NCI-H1930 (cell line): ENCODE measurements around the gene ADAMTSL3.
"Not testable (repeated sequence)": the region's sequence is repeated elsewhere in the genome, so short reads cannot be mapped to it uniquely, and the experiment has no call there.

Experiments used
- DNase-seq, 2 experiments: peaks; one replicate each; lab custom pipeline; 2025; lab: John Stamatoyannopoulos, UW

Gene ADAMTSL3

DNA sequence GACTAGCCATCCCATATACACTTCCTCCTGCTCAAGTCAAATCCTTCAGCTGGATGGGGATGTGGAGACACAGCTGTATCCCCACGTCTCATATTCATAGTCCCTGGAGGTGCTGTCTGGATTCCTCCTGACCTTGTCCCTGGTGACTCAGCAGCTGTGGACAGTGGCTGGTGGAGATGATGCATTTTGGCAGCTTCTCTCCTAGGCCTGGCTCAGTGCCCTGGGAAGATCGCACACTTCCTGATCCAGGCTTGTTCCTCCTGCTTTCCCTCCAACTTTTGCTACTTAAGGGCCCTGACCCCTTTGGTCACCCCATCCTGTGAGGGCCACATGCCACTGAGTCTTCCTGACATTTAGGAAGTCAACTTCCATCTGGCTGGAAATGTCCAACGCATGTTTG lies 44.4 kb downstream of the ADAMTSL3 start:
- DNase-seq = no peak

DNA sequence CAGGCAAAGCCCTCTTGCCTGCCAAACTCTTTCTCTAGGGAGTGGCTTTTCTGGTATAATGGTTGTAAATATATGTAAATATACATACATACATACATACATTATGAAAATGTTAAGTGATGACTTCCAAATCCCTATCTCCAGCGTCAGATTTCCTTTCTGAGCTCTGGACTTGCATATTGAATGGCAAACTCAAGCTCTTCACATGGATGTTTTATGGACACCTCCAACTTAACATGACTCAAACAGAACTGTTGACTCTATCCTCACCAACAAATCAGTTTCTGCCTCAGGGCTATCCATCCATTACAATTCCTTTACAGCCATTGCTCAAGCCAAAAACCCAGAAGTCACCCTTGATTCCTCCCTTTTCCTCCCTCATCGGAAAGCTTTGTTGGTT lies 45.1 kb downstream of the ADAMTSL3 start:
- DNase-seq = no peak

GRCh38 chr15:83700082-83700481 lies 46.2 kb downstream of the ADAMTSL3 start:
- no peak for DNase-seq

GRCh38 chr15:83702314-83702713 lies 48.4 kb downstream of the ADAMTSL3 start:
- not testable (repeated sequence) for DNase-seq

DNA sequence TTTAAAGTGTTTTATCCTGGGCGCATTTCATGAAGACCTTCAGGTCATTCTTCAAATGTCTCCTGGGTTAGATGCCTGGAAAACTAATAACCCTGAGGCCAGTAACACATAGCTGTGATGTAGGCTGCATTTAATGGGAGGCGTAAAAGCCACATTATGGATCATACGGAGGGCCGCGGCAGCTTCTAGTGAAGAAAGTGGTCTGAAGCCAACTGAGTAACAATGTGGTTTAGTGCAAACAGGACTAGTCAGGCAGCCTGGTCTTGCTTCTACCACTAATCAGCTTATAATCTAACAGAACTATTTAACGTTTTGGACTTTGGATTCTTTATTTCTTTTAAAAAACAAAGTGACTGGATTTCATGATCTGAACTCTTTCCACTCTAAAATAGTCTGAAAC lies 54.4 kb downstream of the ADAMTSL3 start:
- DNase-seq = no peak

- DNase-seq = no peak
Observed at GRCh38 chr15:83709241-83709640, 55.3 kb downstream of the ADAMTSL3 start.

DNA sequence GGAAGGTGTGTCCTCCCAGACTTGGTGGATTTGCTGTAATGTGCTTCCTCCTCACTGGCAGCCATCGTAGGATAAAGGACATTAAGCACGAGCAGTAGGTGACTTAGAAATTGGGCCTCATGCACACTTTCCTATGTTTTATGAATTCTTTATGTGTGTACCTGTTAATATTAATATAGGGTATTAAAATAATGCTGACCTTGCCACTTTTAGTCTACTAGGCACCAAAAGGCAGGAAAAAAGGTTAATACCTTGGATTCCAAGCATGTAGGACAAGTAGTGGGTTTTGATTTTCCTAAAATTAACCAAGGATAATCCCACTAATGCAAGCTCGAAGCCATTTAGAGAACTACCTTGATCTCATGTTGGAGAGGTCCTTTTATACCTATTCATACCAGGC lies 55.9 kb downstream of the ADAMTSL3 start:
- DNase-seq = no peak

GRCh38 chr15:83710452-83710851 lies 56.5 kb downstream of the ADAMTSL3 start:
- DNase-seq = no peak

- no peak for DNase-seq
Observed at GRCh38 chr15:83711236-83711635, 57.3 kb downstream of the ADAMTSL3 start.

DNA sequence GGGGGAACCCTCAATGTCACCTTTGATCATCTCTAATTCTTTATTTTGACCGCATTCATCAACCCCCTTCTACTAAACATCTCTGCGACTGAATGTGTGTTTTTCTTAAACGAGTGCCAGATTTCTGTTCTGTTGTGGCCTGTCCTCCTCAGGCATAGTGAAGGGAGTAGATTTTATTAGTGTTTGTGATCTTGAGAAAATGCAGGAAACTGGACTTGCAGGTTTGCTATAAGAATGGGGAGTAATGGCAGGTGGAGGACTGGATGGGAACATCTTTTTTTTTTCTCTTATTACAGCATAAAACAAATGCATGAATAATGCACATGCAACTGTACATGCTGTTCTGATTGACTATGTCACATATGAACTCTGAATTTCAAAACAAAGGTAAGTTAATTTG lies 59.3 kb downstream of the ADAMTSL3 start:
- no peak for DNase-seq

- no peak for DNase-seq
Observed at GRCh38 chr15:83714939-83715628, 61.2 kb downstream of the ADAMTSL3 start.

GRCh38 chr15:83716605-83717004 lies 62.7 kb downstream of the ADAMTSL3 start:
- DNase-seq = no peak

GRCh38 chr15:83717010-83717409 lies 63.1 kb downstream of the ADAMTSL3 start:
- no peak for DNase-seq

DNA sequence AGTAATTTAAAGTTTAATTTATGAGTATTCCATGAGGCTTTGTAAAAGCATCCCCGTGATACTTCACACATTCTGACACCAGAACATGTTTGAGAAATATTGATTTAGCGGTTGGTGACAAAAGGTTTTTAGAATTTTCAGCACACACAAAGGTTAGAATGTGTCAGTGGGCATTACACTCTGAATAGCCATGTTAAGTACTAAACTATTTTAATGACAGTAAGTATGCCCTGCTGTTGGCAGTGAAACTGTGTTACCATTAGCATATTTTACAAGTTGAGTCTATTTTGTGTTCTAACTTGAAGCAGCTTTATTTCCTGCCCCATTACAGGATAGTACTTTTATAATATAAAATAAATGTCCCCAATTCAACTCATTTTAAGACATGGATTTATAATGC lies 66.5 kb downstream of the ADAMTSL3 start:
- no peak for DNase-seq

- no peak for DNase-seq
Observed at GRCh38 chr15:83721031-83721430, 67.1 kb downstream of the ADAMTSL3 start.

GRCh38 chr15:83721981-83722380 lies 68.1 kb downstream of the ADAMTSL3 start:
- DNase-seq = no peak

DNA sequence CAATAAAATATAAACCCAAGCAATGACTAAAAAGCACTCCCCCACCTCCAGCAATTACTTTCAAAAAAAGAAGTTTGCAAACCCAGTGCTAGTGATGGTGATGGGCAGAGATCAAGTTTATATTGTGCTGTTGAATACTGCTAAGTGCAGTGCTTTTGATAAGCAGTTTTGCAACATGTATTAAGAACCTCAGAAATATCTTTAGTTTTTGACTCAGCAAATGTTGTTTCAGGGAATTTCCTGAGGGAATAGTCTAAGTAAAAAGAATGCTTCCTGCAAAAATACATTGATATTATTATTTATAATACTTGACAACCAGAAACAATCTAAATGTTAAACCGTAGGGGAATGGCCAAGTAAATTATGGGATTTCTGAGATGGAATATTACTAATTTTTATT lies 69.3 kb downstream of the ADAMTSL3 start:
- DNase-seq = no peak

DNA sequence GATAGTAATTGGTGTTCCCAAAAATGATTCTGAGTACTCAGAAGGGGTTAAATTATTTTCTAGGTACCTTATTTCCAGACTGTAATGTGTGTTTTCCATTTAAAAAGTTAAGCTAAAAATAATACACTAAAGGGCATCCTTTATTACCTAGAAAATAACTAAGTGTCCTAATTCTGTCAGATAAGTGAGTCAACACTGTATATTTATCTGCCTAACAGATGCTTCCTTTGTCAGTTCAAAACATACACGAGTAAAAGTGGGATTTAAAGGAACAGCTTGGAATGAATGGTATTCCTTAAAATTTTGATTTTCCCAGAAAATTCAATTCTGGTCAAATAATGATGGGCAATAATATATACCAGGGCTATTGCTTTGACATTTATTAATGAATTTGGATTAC lies 78.3 kb downstream of the ADAMTSL3 start:
- no peak for DNase-seq

DNA sequence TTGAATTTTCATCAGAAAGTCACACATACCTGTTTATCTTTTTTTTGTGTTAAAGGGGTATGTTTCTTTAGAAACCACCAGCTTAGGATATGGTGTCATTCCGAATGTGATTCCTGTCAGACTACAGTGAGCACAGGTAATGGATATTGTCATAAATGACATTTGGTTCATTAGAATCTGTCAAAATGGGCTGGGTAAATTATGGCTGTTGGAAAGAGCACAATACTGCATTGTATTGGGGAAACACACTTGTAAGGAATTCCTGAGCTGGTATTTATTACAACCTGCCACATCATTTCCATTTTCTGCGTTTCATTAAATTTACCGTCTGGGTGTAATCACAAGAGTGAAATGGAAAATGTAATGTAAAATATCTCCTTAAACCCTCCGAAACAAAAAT lies 78.8 kb downstream of the ADAMTSL3 start:
- DNase-seq = no peak

- no peak for DNase-seq
Observed at GRCh38 chr15:83733206-83733605, 79.3 kb downstream of the ADAMTSL3 start.

GRCh38 chr15:83733691-83734090 lies 79.8 kb downstream of the ADAMTSL3 start:
- DNase-seq = no peak

- no peak for DNase-seq
Observed at GRCh38 chr15:83734487-83734886, 80.6 kb downstream of the ADAMTSL3 start.

DNA sequence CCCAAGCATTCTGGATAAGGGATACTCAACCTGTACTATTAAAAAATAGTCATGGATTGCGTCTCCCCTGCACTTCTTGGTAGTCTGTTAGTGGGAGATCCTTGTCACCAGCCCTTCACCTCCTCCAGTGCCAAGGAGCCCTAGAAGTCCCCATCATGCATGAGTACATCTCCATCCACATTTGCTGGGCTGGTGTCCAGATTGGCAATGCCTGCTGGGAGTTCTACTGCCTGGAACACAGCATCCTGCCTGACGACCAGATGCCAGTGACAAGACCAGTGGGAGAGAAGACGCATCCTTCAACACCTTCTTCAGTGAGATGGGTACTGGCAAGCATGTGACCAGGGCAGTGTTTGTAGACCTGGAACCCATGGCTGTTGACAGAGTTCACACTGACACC lies 85.7 kb downstream of the ADAMTSL3 start:
- no peak for DNase-seq

- DNase-seq = no peak
Observed at GRCh38 chr15:83745771-83746170, 91.8 kb downstream of the ADAMTSL3 start.

- DNase-seq = no peak
Observed at GRCh38 chr15:83746231-83746630, 92.3 kb downstream of the ADAMTSL3 start.
